Activated CD4-positive, alpha-beta T cell treated with anti-CD3 and anti-CD28 coated beads, Interleukin-2, amount 50 U/mL, for 16 hours (primary cell): ENCODE measurements around the gene OR7G3.

Experiments used
- DNase-seq: peaks from one replicate; pipeline ENCODE4 v3.0.0-alpha.2; 2020

The OR7G3 gene

DNA sequence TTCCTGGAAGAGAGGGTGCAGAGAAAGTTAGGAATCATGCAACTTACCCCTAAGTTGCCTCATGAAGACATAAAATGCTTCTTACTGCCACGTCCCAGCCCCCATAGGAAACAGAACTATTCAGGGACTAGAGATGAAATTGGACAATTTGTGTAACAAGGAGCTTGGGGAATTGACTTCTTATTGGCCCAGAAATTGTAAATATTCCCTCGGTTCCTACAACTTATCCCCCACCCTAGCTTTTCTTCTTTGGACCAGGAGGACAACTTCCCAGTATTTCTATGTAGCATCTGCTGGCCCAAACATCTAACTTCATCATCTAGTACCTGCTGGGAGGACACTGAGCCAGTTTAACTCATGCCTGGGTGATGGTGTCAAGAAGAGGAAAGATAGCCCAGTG lies 40.0 kb downstream of the OR7G3 start, which contains the start of gene OR1M1:
Gene OR1M1 (plus strand): TSS at position 301 of the 400 bp plus-strand sequence. CDS start 6,184 bp downstream, outside the sequence.
- no peak for DNase-seq

DNA sequence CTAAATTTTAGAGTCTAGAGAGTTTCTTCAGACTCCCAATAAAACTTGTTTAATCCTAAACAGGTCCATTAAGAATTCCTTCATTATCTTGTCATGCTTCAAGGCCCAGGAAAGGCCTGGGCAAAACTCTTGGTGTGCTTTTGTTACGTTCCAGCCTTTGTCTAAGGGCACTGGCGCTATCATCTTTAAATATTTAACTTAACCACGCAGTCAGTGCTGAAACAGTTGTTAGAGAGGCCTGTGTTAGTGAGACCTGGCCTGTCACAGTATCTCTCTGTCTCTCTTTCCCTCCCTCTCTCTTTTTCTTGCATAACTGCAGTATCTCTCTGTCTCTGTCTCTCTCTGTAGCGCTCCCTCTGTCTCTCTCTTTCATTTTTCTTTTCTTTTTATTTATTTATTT lies 48.1 kb downstream of the OR7G3 start:
- no peak for DNase-seq

DNA sequence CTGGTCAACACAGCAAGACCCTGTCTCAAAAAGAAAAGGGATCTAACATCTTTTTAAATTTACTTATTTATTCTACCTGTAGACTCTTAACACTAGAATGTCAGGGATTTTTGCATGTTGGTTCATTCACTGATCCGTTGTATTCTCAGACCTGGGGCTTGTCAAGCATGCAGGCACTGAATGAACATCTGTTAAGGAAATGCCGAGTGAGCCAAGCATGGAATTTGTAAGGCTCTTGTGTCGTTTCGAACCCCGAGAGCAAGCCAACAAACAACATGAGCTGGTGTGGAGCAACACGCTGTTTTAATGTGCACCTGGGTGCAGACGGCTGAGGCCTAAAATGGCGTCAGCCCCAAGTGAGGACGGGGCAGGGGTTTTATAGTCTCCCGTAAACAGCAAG lies 49.8 kb downstream of the OR7G3 start:
- DNase-seq: no peak
